Mammary microvascular endothelial cell (primary cell): ENCODE measurements around the gene EIF2B1. TPM values are rescaled to one million over a fixed set of nuclear protein-coding genes. Genes with fewer than 3 reads are reported as not detected.

Experiments
- total RNA-seq: library from RNA; depleted of rRNA; stranded (reverse); fragments of >200 nt; gene quantifications from 2 replicates; pipeline ENCODE4 v1.2.3, GENCODE V29; 2015

EIF2B1 gene
- total RNA-seq = 67.1 and 94.1 TPM in 2 replicates

GRCh38 chr12:123633379-123634141, at the start of gene EIF2B1, which contains the start of gene GTF2H3:
TSS of gene EIF2B1 (minus strand) at chr12:123633686. CDS start at chr12:123633557, 129 bp downstream.
TSS of gene GTF2H3 (plus strand) at chr12:123633829. CDS start at chr12:123633860, 31 bp downstream.

GRCh38 chr12:123670882-123671728, 37.6 kb upstream of the EIF2B1 start, which contains the start of gene TCTN2:
TSS of gene TCTN2 (plus strand) at chr12:123671113. CDS start at chr12:123671241, 128 bp downstream.

GRCh38 chr12:123601602-123602489, 31.6 kb downstream of the EIF2B1 start, which contains the start of gene DDX55:
TSS of gene DDX55 (plus strand) at chr12:123602099. CDS start at chr12:123602149, 50 bp downstream.

Other genes starting within 250 kb of the EIF2B1 start
- 52.0 and 57.6 TPM in 2 replicates for gene KMT5A, start 249.6 kb downstream of the EIF2B1 start, total RNA-seq
- gene RILPL2, start 197.0 kb downstream of the EIF2B1 start, total RNA-seq = 4.4 and 4.7 TPM in 2 replicates
- gene SNRNP35, start 175.5 kb downstream of the EIF2B1 start, total RNA-seq = 14.8 and 18.7 TPM in 2 replicates
- 13.7 and 15.4 TPM in 2 replicates for gene RILPL1, start 100.0 kb downstream of the EIF2B1 start, total RNA-seq
- gene TMED2, start 49.1 kb downstream of the EIF2B1 start, total RNA-seq = 156 and 171 TPM in 2 replicates
- gene DDX55, start 31.6 kb downstream of the EIF2B1 start, total RNA-seq = 14.5 and 27.7 TPM in 2 replicates
- 26.8 and 32.6 TPM in 2 replicates for gene GTF2H3, start 143 bp upstream of the EIF2B1 start, total RNA-seq
- 7.3 and 10.0 TPM in 2 replicates for gene TCTN2, start 37.4 kb upstream of the EIF2B1 start, total RNA-seq
- 14.5 and 19.3 TPM in 2 replicates for gene ATP6V0A2, start 78.7 kb upstream of the EIF2B1 start, total RNA-seq
- gene DNAH10, start 128.6 kb upstream of the EIF2B1 start, total RNA-seq = 0.07 TPM in 1 of 2 replicates, not detected in the other